Muscle of leg (tissue), 11 donors: ENCODE measurements around the gene SRSF4. TPM values are rescaled to one million over a fixed set of nuclear protein-coding genes. Genes with fewer than 3 reads are reported as not detected.
"Not testable (repeated sequence)": the region's sequence is repeated elsewhere in the genome, so short reads cannot be mapped to it uniquely, and the experiment has no call there.

Experiments
- DNase-seq: peaks from one replicate; pipeline ENCODE4 v3.0.0; 2013
- H3K27ac ChIP-seq: one replicate; pipeline ENCODE4 v1.5.1; 2013; ENCODE audit warnings: mild to moderate bottlenecking, low read length, control low read depth
- H3K27me3 ChIP-seq: one replicate; pipeline ENCODE4 v1.6.1; 2013; ENCODE audit warnings: low read length; ENCODE audit not compliant: control insufficient read depth, insufficient read depth
- H3K36me3 ChIP-seq: one replicate; pipeline ENCODE4 v1.6.1; 2013; ENCODE audit warnings: low read length; ENCODE audit not compliant: control insufficient read depth, insufficient read depth
- H3K4me1 ChIP-seq: one replicate; pipeline ENCODE4 v1.6.1; 2013; ENCODE audit warnings: low read length; ENCODE audit not compliant: control insufficient read depth, insufficient read depth
- H3K4me3 ChIP-seq: one replicate; pipeline ENCODE4 v1.5.1; 2013; ENCODE audit warnings: low read length, control low read depth
- H3K9me3 ChIP-seq: replicated peaks from 2 replicates; pipeline ENCODE4 v1.6.1; 2013; ENCODE audit warnings: low read depth, low read length; ENCODE audit not compliant: control insufficient read depth
- WGBS: methylation state at CpG from one replicate; pipeline ENCODE4 v1.1.5; 2013; ENCODE audit warnings: missing lambda C conversion rate; ENCODE audit not compliant: insufficient coverage; 5-methylcytosine and 5-hydroxymethylcytosine counted together
- polyA plus RNA-seq, 8 donors: library from polyadenylated mRNA; unstranded; fragments of 120-200 nt; gene quantifications; one replicate each; pipeline versions ENCODE4 v1.2.1 to v1.2.3, GENCODE V29; 2013; ENCODE audit warnings: inconsistent platforms in 1 of 8, low replicate concordance in 1 of 8; ENCODE audit not compliant: insufficient read length in 8 of 8, insufficient read depth in 1 of 8
- total RNA-seq: library from RNA; stranded (reverse); fragments of 120-200 nt; gene quantifications from one replicate; pipeline ENCODE4 v1.2.4, GENCODE V29; 2013

The SRSF4 gene
- total and polyA plus RNA-seq, 9 donors: 29.8 to 78.3 (median 67.5) TPM

- not testable (repeated sequence) for H3K27ac ChIP-seq, H3K27me3 ChIP-seq, DNase-seq, H3K4me3 ChIP-seq, H3K4me1 ChIP-seq, H3K9me3 ChIP-seq
- whole genome bisulfite sequencing: 100% methylated on average over 1 of the region's 6 CpGs
- peaks cover 39% of the 10 kb centered on the region for H3K36me3 ChIP-seq
These were observed 40.6 kb upstream of the SRSF4 start for GRCh38 chr1:29222260-29222659.

- WGBS: 80% methylated on average over 3 of the region's 3 CpGs
- H3K27me3 ChIP-seq: no peaks in the 10 kb centered on the region
These were observed 39.6 kb upstream of the SRSF4 start for GRCh38 chr1:29221296-29221695.

GRCh38 chr1:29218223-29218622 is 36.5 kb upstream of the SRSF4 start:
- no CpG with 5 or more reads among the region's 2 CpGs for WGBS
- peaks cover 54% of the 10 kb centered on the region for H3K36me3 ChIP-seq
- no peaks in the 10 kb centered on the region for H3K9me3 ChIP-seq
- H3K27me3 ChIP-seq: no peaks in the 10 kb centered on the region
- no peak for DNase-seq
- H3K4me3 ChIP-seq: no peak overlapping the region
- H3K4me1 ChIP-seq: no peaks in the 10 kb centered on the region
- no peak overlapping the region for H3K27ac ChIP-seq

More at GRCh38 chr1:29221296-29221695, 39.6 kb upstream of the SRSF4 start:
- Histone ChIP-seq H3K9me3 (no peaks in the 10 kb centered on the region), H3K4me1 (no peaks in the 10 kb centered on the region), H3K4me3 (no peak overlapping the region), H3K36me3 (peaks cover 43% of the 10 kb centered on the region), H3K27ac (no peak overlapping the region)
- no peak for DNase-seq

GRCh38 chr1:29217633-29218032 is 35.9 kb upstream of the SRSF4 start:
- no peak for DNase-seq
- no peaks in the 10 kb centered on the region for H3K9me3 ChIP-seq
- WGBS: 100% methylated on average over 1 of the region's 2 CpGs
- H3K4me1 ChIP-seq: no peaks in the 10 kb centered on the region
- no peak overlapping the region for H3K4me3 ChIP-seq
- no peaks in the 10 kb centered on the region for H3K27me3 ChIP-seq
- peaks cover 55% of the 10 kb centered on the region for H3K36me3 ChIP-seq
- no peak overlapping the region for H3K27ac ChIP-seq

- Histone ChIP-seq H3K4me3 (no peak overlapping the region), H3K27ac (no peak overlapping the region), H3K36me3 (peaks cover 71% of the 10 kb centered on the region), H3K4me1 (no peaks in the 10 kb centered on the region), H3K9me3 (no peaks in the 10 kb centered on the region), H3K27me3 (no peaks in the 10 kb centered on the region)
- DNase-seq: no peak
- 92% methylated on average over 3 of the region's 5 CpGs for WGBS
These were observed 31.4 kb upstream of the SRSF4 start for GRCh38 chr1:29213055-29213454.

- Histone ChIP-seq H3K27ac (no peak overlapping the region), H3K4me3 (no peak overlapping the region), H3K36me3 (peaks cover 74% of the 10 kb centered on the region), H3K4me1 (no peaks in the 10 kb centered on the region), H3K9me3 (no peaks in the 10 kb centered on the region), H3K27me3 (no peaks in the 10 kb centered on the region)
- DNase-seq: no peak
- 77% methylated on average over 9 of the region's 12 CpGs for WGBS
These were observed 29.7 kb upstream of the SRSF4 start for GRCh38 chr1:29211086-29212030.

- Histone ChIP-seq H3K9me3 (no peaks in the 10 kb centered on the region), H3K4me1 (no peaks in the 10 kb centered on the region), H3K27me3 (no peaks in the 10 kb centered on the region), H3K27ac (no peak overlapping the region), H3K4me3 (no peak overlapping the region), H3K36me3 (peaks cover 75% of the 10 kb centered on the region)
- DNase-seq: no peak
- WGBS: 64% methylated on average over 5 of the region's 7 CpGs
These were observed 28.8 kb upstream of the SRSF4 start for GRCh38 chr1:29210278-29211085.

GRCh38 chr1:29209173-29209572 is 27.5 kb upstream of the SRSF4 start:
- no peaks in the 10 kb centered on the region for H3K9me3 ChIP-seq
- no peak overlapping the region for H3K4me3 ChIP-seq
- no peak overlapping the region for H3K27ac ChIP-seq
- H3K36me3 ChIP-seq: peaks cover 70% of the 10 kb centered on the region
- no peaks in the 10 kb centered on the region for H3K4me1 ChIP-seq
- WGBS: 84% methylated on average over 4 of the region's 5 CpGs
- no peaks in the 10 kb centered on the region for H3K27me3 ChIP-seq
- no peak for DNase-seq

GRCh38 chr1:29208442-29208841 is 26.7 kb upstream of the SRSF4 start:
- H3K4me1 ChIP-seq: no peaks in the 10 kb centered on the region
- H3K4me3 ChIP-seq: no peak overlapping the region
- H3K27ac ChIP-seq: no peak overlapping the region
- H3K36me3 ChIP-seq: peaks cover 68% of the 10 kb centered on the region
- H3K9me3 ChIP-seq: no peaks in the 10 kb centered on the region
- 80% methylated on average over 1 of the region's 4 CpGs for WGBS
- no peak for DNase-seq
- H3K27me3 ChIP-seq: no peaks in the 10 kb centered on the region
